Vagina (tissue), 2 donors: Measurements from ENCODE around the gene MMP23B.

Source experiments
- POLR2A ChIP-seq, 2 donors: fragments of 450-650 bp; IDR thresholded peaks; one replicate each; pipeline ENCODE4 v1.6.1; 2017; ENCODE audit warnings: antibody characterized with exemption in 2 of 2, mild to moderate bottlenecking in 2 of 2, moderate library complexity in 2 of 2
- TF ChIP-seq, protein P1 (sequence below), 3 experiments: fragments of 450-650 bp in 2 of 3; fragments of 200-600 bp in 1 of 3; sonication (generic) in 1 of 3; IDR thresholded peaks; one replicate each; pipeline ENCODE4 v1.5.1; 2017 to 2019; ENCODE audit warnings: antibody characterized with exemption in 3 of 3, mild to moderate bottlenecking in 2 of 3, moderate library complexity in 2 of 3

DNA sequence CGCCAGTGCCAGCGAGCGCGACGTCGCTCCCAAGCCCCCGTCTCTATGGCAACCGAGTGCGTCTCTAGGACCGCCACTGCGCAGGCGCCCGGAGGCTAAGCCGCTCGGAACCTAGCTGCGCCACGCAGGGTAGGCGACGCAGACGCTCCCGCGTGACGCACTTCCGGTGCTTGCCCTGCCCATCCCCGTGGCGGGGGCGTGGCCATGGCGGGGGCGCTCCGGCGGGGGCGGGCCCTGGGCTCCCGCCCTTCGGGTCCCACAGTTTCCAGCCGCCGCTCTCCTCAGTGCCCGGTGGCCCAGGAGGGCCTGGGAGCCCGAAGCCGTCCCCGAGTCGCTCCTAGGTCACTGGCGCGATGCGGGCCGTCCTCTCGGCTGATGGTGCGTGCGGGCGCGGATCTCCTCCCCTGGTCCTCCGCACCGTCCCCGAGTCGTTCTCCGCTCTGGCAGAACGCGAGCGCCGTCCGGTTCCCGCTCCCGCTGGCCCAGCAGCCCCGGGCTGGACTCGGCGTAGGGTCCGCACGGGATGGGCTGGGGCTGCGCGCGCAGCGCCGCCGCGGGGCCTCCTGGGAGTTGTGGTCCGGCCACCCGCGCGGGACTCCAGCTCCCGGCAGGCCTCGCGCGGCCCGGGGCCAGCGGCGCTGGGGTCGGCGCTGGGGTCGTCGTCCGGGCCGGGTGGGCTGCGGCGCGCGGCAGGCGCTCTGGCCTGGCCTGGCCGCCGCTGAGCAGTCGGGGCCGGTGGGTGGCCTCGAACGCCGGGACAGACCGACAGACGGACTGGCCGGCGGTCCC, 16.5 kb upstream of the MMP23B start, which contains the start of gene MIB2:
- TF ChIP-seq, protein P1, sequence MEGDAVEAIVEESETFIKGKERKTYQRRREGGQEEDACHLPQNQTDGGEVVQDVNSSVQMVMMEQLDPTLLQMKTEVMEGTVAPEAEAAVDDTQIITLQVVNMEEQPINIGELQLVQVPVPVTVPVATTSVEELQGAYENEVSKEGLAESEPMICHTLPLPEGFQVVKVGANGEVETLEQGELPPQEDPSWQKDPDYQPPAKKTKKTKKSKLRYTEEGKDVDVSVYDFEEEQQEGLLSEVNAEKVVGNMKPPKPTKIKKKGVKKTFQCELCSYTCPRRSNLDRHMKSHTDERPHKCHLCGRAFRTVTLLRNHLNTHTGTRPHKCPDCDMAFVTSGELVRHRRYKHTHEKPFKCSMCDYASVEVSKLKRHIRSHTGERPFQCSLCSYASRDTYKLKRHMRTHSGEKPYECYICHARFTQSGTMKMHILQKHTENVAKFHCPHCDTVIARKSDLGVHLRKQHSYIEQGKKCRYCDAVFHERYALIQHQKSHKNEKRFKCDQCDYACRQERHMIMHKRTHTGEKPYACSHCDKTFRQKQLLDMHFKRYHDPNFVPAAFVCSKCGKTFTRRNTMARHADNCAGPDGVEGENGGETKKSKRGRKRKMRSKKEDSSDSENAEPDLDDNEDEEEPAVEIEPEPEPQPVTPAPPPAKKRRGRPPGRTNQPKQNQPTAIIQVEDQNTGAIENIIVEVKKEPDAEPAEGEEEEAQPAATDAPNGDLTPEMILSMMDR (IDR thresholded peaks at IDR 0.05) = no peak
- peak in 1 of 2 donors; percentile 69 for TF ChIP-seq POLR2A (IDR thresholded peaks at IDR 0.05)
